Liver (tissue), 3 donors: ENCODE results near the gene RAB1A.

Experiments used
- ATF3 ChIP-seq: IDR thresholded peaks from 2 replicates; pipeline ENCODE4 v1.6.1; 2016; ENCODE audit warnings: antibody characterized with exemption
- CTCF ChIP-seq: fragments of 150-350 bp; IDR thresholded peaks from 2 replicates; pipeline ENCODE4 v1.5.1; 2017; ENCODE audit warnings: improper control_type of control experiment, low read depth, low read length; ENCODE audit not compliant: missing input control
- FOXA1 ChIP-seq: IDR thresholded peaks from 2 replicates; pipeline ENCODE4 v1.6.1; 2016; ENCODE audit warnings: antibody characterized with exemption
- GABPA ChIP-seq, 2 donors: IDR thresholded peaks in 1 of 2; conservative IDR thresholded peaks in 1 of 2; 2 replicates each; pipeline ENCODE4 v1.6.1; 2016; ENCODE audit warnings: antibody characterized with exemption in 2 of 2, mild to moderate bottlenecking in 1 of 2, moderate library complexity in 1 of 2
- JUND ChIP-seq, 2 donors: IDR thresholded peaks; 2 replicates each; pipeline ENCODE4 v1.6.1; 2016; ENCODE audit warnings: antibody characterized with exemption in 2 of 2
- MAX ChIP-seq: IDR thresholded peaks from 2 replicates; pipeline ENCODE4 v1.6.1; 2016; ENCODE audit warnings: antibody characterized with exemption
- RAD21 ChIP-seq, 2 donors: IDR thresholded peaks; 2 replicates each; pipeline ENCODE4 v1.6.1; 2016; ENCODE audit warnings: antibody characterized with exemption in 2 of 2, mild to moderate bottlenecking in 2 of 2
- REST ChIP-seq: IDR thresholded peaks from 2 replicates; pipeline ENCODE4 v1.6.1; 2016; ENCODE audit warnings: antibody characterized with exemption, mild to moderate bottlenecking
- SP1 ChIP-seq: IDR thresholded peaks from 2 replicates; pipeline ENCODE4 v1.6.1; 2018; ENCODE audit warnings: antibody characterized with exemption, mild to moderate bottlenecking
- TAF1 ChIP-seq: conservative IDR thresholded peaks from 2 replicates; pipeline ENCODE4 v1.6.1; 2016; ENCODE audit warnings: antibody characterized with exemption, mild to moderate bottlenecking
- YY1 ChIP-seq: IDR thresholded peaks from 2 replicates; pipeline ENCODE4 v1.6.1; 2016; ENCODE audit warnings: antibody characterized with exemption, mild to moderate bottlenecking
- ZBTB33 ChIP-seq: IDR thresholded peaks from 2 replicates; pipeline ENCODE4 v1.6.1; 2016; ENCODE audit warnings: antibody characterized with exemption
- donor health status: healthy.
- donor health status: healthy.

- TF ChIP-seq JUND (IDR thresholded peaks at IDR 0.05) (no peak), CTCF (no peak), MAX (no peak), RAD21 (IDR thresholded peaks at IDR 0.05) (no peak), ZBTB33 (no peak), YY1 (no peak), SP1 (no peak), REST (no peak), GABPA (IDR thresholded peaks at IDR 0.05 in 1 of 2, conservative IDR thresholded peaks at IDR 0.05 in 1 of 2) (no peak), TAF1 (no peak), FOXA1 (no peak), ATF3 (no peak)
These were observed 26.1 kb upstream of the RAB1A start for GRCh38 chr2:65156041-65156440.
